Gastroesophageal sphincter (tissue), 3 donors: Measurements from ENCODE around the gene SEMA3A.

Experiments used
- POLR2A ChIP-seq, 2 donors: fragments of 450-650 bp; IDR thresholded peaks; one replicate each; pipeline ENCODE4 v1.6.1; 2017; ENCODE audit warnings: antibody characterized with exemption in 2 of 2, mild to moderate bottlenecking in 2 of 2, moderate library complexity in 1 of 2
- POLR2AphosphoS5 ChIP-seq: sonication (generic); formaldehyde crosslinking; IDR thresholded peaks from one replicate; pipeline ENCODE4 v1.6.1; 2017; ENCODE audit warnings: antibody characterized with exemption
- TF ChIP-seq, protein P1 (sequence below), 4 experiments: fragments of 200-600 bp in 2 of 4; fragments of 450-650 bp in 2 of 4; sonication (generic) in 1 of 4; IDR thresholded peaks; one replicate each; pipeline ENCODE4 v1.5.1; 2017 to 2019; ENCODE audit warnings: antibody characterized with exemption in 4 of 4, mild to moderate bottlenecking in 2 of 4, moderate library complexity in 2 of 4

DNA sequence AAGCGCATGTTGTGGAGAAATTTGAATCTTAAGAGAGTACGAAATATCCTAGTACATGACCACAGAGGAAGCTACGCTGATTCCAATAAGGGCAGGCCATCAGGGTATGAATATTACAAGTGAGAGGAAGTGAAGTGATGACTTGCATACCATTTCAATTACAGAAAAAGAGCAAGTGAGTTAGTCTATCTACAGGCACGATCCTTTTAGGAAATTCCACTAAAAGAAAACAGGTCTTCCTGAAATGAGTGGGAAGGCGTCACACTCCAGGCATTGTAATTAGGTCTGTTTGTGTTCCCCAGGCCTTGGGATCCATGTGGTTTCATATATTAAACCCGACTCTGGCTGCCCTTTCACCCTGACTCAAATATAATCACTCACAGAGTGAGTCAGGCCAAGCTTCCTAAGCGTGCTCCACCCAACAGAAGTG lies 152.5 kb downstream of the SEMA3A start:
- TF ChIP-seq POLR2AphosphoS5 (peak; percentile 25), POLR2A (IDR thresholded peaks at IDR 0.05) (no peak)
- TF ChIP-seq, protein P1, sequence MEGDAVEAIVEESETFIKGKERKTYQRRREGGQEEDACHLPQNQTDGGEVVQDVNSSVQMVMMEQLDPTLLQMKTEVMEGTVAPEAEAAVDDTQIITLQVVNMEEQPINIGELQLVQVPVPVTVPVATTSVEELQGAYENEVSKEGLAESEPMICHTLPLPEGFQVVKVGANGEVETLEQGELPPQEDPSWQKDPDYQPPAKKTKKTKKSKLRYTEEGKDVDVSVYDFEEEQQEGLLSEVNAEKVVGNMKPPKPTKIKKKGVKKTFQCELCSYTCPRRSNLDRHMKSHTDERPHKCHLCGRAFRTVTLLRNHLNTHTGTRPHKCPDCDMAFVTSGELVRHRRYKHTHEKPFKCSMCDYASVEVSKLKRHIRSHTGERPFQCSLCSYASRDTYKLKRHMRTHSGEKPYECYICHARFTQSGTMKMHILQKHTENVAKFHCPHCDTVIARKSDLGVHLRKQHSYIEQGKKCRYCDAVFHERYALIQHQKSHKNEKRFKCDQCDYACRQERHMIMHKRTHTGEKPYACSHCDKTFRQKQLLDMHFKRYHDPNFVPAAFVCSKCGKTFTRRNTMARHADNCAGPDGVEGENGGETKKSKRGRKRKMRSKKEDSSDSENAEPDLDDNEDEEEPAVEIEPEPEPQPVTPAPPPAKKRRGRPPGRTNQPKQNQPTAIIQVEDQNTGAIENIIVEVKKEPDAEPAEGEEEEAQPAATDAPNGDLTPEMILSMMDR (IDR thresholded peaks at IDR 0.05), result no peak
